ENCODE measurements around the gene RPE.

- TF ChIP-seq CTCF (IDR thresholded peaks at IDR 0.05) (no peak), EZH2 (IDR thresholded peaks at IDR 0.05; ENCODE audit: borderline replicate concordance, insufficient read depth, low read depth, low read length, poor library complexity, severe bottlenecking) (no peak)
Measured at GRCh38 chr2:210007895-210008294, 5.5 kb downstream of the RPE start.

Data from B cell (primary cell).